T follicular helper cell (primary cell): ENCODE measurements around the gene IMMP2L.

ENCODE experiments used
- DNase-seq: peaks from one replicate; pipeline ENCODE4 v3.0.0-alpha.2; 2020; ENCODE audit warnings: low read depth

Gene IMMP2L

GRCh38 chr7:111147708-111148533 lies 414.4 kb downstream of the IMMP2L start:
- no peak for DNase-seq

- no peak for DNase-seq
These were observed 416.2 kb downstream of the IMMP2L start for GRCh38 chr7:111146136-111146535.

- no peak for DNase-seq
These were observed 416.8 kb downstream of the IMMP2L start for GRCh38 chr7:111145472-111145871.

GRCh38 chr7:111140091-111140865 lies 422.0 kb downstream of the IMMP2L start:
- DNase-seq: no peak

- DNase-seq: no peak
These were observed 423.7 kb downstream of the IMMP2L start for GRCh38 chr7:111138586-111138985.

GRCh38 chr7:111138193-111138569 lies 424.1 kb downstream of the IMMP2L start:
- peak; percentile 14 for DNase-seq

GRCh38 chr7:111137296-111138192 lies 424.7 kb downstream of the IMMP2L start:
- DNase-seq: no peak

- DNase-seq: no peak
These were observed 429.5 kb downstream of the IMMP2L start for GRCh38 chr7:111132833-111133232.

- DNase-seq: no peak
These were observed 432.9 kb downstream of the IMMP2L start for GRCh38 chr7:111129435-111129834.

- DNase-seq: no peak
These were observed 435.3 kb downstream of the IMMP2L start for GRCh38 chr7:111126987-111127386.

- DNase-seq: no peak
These were observed 446.3 kb downstream of the IMMP2L start for GRCh38 chr7:111115966-111116365.

GRCh38 chr7:111113263-111114017 lies 448.9 kb downstream of the IMMP2L start:
- no peak for DNase-seq

- no peak for DNase-seq
These were observed 449.9 kb downstream of the IMMP2L start for GRCh38 chr7:111112439-111112838.

- DNase-seq: no peak
These were observed 453.8 kb downstream of the IMMP2L start for GRCh38 chr7:111108496-111108895.

GRCh38 chr7:111108000-111108399 lies 454.3 kb downstream of the IMMP2L start:
- no peak for DNase-seq

- no peak for DNase-seq
These were observed 454.7 kb downstream of the IMMP2L start for GRCh38 chr7:111107579-111107978.

- no peak for DNase-seq
These were observed 457.0 kb downstream of the IMMP2L start for GRCh38 chr7:111105269-111105668.

- no peak for DNase-seq
These were observed 457.6 kb downstream of the IMMP2L start for GRCh38 chr7:111104710-111105109.

GRCh38 chr7:111103678-111104274 lies 458.5 kb downstream of the IMMP2L start:
- no peak for DNase-seq

GRCh38 chr7:111103136-111103535 lies 459.2 kb downstream of the IMMP2L start:
- DNase-seq: no peak
